COR-L47 (cell line): ENCODE data around the gene MUC21.

ENCODE experiments used
- DNase-seq: peaks from one replicate; lab custom pipeline; 2025; lab: John Stamatoyannopoulos, UW

Gene MUC21

GRCh38 chr6:30983439-30983838, at the start of gene MUC21:
MUC21 (plus strand) TSS chr6:30983718; CDS start chr6:30983959, 241 bp downstream.
- no peak for DNase-seq

GRCh38 chr6:30935018-30935417, 48.5 kb upstream of the MUC21 start:
- DNase-seq, result no peak

- no peak for DNase-seq
These were observed 46.3 kb upstream of the MUC21 start for GRCh38 chr6:30937265-30937664.

GRCh38 chr6:30938730-30939129, 44.8 kb upstream of the MUC21 start:
- no peak for DNase-seq

GRCh38 chr6:30939473-30939872, 44.0 kb upstream of the MUC21 start:
- DNase-seq, result no peak

GRCh38 chr6:30940361-30940986, 43.0 kb upstream of the MUC21 start, which contains the start of gene MUCL3:
MUCL3 (plus strand) TSS chr6:30940973; CDS start chr6:30941000, 27 bp downstream.
- no peak for DNase-seq

- DNase-seq, result no peak
These were observed 41.0 kb upstream of the MUC21 start for GRCh38 chr6:30942338-30943060.

GRCh38 chr6:30944051-30944450, 39.5 kb upstream of the MUC21 start:
- DNase-seq, result no peak

- DNase-seq, result no peak
These were observed 38.2 kb upstream of the MUC21 start for GRCh38 chr6:30945281-30945680.

GRCh38 chr6:30947231-30947630, 36.3 kb upstream of the MUC21 start:
- DNase-seq, result no peak

- DNase-seq, result no peak
These were observed 34.7 kb upstream of the MUC21 start for GRCh38 chr6:30948811-30949210.

- DNase-seq, result no peak
These were observed 31.5 kb upstream of the MUC21 start for GRCh38 chr6:30951907-30952469.

GRCh38 chr6:30954631-30955366, 28.7 kb upstream of the MUC21 start:
- DNase-seq, result no peak

GRCh38 chr6:30955367-30956042, 28.0 kb upstream of the MUC21 start:
- peak; percentile 75 for DNase-seq

GRCh38 chr6:30957716-30958115, 25.8 kb upstream of the MUC21 start:
- no peak for DNase-seq

GRCh38 chr6:30960907-30961673, 22.4 kb upstream of the MUC21 start:
- no peak for DNase-seq

GRCh38 chr6:30962716-30963115, 20.8 kb upstream of the MUC21 start:
- DNase-seq, result no peak

- DNase-seq, result no peak
These were observed 19.9 kb upstream of the MUC21 start for GRCh38 chr6:30963641-30964040.

- no peak for DNase-seq
These were observed 19.4 kb upstream of the MUC21 start for GRCh38 chr6:30964075-30964474.

- no peak for DNase-seq
These were observed 18.3 kb upstream of the MUC21 start for GRCh38 chr6:30965140-30965601.

GRCh38 chr6:30966154-30966553, 17.4 kb upstream of the MUC21 start:
- no peak for DNase-seq
